ENCODE data around the gene PLS1. TPM values are rescaled to one million over a fixed set of nuclear protein-coding genes. Genes with fewer than 3 reads are reported as not detected.
"Not testable (repeated sequence)": the region's sequence is repeated elsewhere in the genome, so short reads cannot be mapped to it uniquely, and the experiment has no call there.

Gene PLS1
- total RNA-seq, 1 experiment from 2014 or later, result 2.1 TPM

DNA sequence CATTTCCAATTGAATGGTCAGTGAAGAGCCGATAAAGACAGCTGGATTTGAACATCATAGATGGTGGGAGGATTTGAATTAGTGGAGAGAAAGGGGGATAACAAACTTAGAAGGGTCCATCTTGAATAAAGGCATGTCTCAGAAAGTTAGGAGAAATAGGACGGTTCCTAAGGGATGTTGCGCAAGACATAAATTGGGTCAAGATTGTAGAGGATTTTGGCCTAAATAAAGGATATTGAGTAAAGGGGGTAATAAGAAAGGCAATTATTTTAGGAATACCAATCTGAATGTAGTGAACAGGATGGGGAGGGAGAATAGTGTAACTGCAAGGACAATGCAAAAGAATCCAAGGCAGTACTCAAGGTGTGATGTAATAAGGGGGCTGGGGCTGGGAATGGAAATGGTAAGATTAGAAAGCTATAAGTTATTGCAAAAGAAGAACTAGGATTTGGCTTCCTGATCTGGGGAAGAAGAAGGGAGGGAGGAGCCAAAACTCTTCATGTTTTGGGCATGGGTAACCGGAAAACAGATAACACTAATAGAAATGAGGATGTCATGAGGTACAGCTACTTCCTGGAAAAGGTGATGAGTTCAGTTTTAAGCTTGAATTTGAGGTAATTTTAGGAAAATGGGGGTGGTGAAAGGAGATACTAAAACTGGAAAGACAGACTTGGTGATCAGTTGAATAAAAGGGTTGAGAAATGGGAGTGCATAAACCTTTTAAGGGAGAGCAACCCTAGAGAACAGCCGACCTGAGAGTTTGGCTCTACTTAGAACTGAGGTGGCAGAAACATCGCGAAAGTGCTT, 110.3 kb downstream of the PLS1 start:
- DNase-seq, result no peak
- Histone ChIP-seq H3K36me3 (no peaks in the 10 kb centered on the region), H3K4me3 (no peak overlapping the region), H3K27me3 (peaks cover 8% of the 10 kb centered on the region; the same call in 1 of the 2 replicates), H3K9me3 (no peaks in the 10 kb centered on the region)

DNA sequence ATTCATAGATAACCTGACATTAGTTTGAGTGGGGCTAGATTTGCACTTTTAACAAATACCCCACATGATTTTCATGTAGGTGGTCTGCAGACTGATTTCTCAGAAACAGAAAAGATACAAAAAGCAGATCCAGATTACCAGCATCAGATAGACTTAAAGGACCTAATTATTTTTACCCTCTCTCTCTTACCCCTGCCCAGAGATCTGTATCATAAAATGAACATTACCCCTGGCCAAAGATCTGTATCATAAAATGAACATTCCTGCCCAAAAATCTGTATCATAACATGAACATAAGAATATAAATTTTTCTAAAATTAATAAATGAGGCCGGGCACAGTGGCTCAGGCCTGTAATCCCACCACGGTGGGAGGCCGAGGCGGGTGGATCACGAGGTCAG, 113.0 kb downstream of the PLS1 start:
- Histone ChIP-seq H3K36me3 (no peaks in the 10 kb centered on the region), H3K27me3 (peaks cover 16% of the 10 kb centered on the region), H3K9me3 (no peaks in the 10 kb centered on the region), H3K4me3 (no peak overlapping the region)
- no peak for DNase-seq

DNA sequence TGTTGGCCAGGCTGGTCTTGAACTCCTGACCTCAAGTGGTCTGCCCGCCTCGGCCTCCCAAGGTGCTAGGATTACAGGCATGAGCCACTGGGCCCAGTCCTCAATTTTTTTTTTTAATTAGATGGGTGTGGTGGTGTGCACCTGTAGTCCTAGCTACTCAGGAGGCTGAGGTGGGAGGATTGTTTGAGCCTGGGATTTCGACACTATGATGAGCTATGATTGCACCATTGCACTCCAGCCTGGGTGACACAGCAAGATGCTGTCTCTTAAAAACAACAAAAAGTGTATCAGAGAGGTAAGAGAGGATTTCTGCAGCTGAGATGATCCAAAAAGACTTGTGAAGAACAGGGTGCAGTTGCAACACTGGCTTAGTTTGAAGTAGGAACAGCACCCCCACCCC, 118.7 kb downstream of the PLS1 start:
- not testable (repeated sequence) for H3K36me3 ChIP-seq, H3K4me3 ChIP-seq, DNase-seq, H3K9me3 ChIP-seq
- H3K27me3 ChIP-seq, result peaks cover 20% of the 10 kb centered on the region

DNA sequence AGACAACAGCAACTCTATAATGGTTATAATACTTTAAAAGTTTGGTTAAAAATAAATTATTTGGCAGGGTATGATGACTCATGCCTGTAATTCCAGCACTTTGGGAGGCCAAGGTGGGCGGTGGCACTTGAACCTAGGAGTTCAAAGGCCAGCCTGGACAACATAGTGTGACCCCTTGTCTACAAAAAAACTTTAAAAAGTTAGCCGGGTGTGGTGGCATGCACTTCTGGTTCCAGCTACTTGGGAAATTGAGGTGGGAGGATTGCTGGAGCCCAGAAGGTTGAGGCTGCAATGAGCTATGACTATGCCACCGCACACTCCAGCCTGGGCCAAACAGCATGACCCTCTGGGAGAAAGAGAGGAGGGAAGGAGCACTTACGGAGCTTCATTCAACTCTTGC, 119.9 kb downstream of the PLS1 start:
- DNase-seq, result no peak
- no peak overlapping the region for H3K4me3 ChIP-seq
- peaks cover 21% of the 10 kb centered on the region for H3K27me3 ChIP-seq
- H3K36me3 ChIP-seq, result no peaks in the 10 kb centered on the region
- H3K9me3 ChIP-seq, result peaks cover 6% of the 10 kb centered on the region

GRCh38 chr3:142723665-142723967, 127.4 kb downstream of the PLS1 start:
- no peak for DNase-seq
- Histone ChIP-seq H3K36me3 (no peaks in the 10 kb centered on the region), H3K9me3 (peaks cover 8% of the 10 kb centered on the region), H3K27me3 (peaks cover 44% of the 10 kb centered on the region), H3K4me3 (peak overlapping the region; percentile 57)

- Histone ChIP-seq H3K27me3 (peaks cover 40% of the 10 kb centered on the region), H3K36me3 (no peaks in the 10 kb centered on the region), H3K4me3 (peak within 1 kb of the TSS; percentile 57), H3K9me3 (peaks cover 8% of the 10 kb centered on the region)
- peak; percentile 74 for DNase-seq
Measured at GRCh38 chr3:142723968-142724681, 127.9 kb downstream of the PLS1 start, which contains the start of gene TRPC1. TSS of gene TRPC1 (plus strand) at chr3:142724034. CDS start at chr3:142724560, 526 bp downstream.

GRCh38 chr3:142724682-142725356, 128.6 kb downstream of the PLS1 start:
- Histone ChIP-seq H3K4me3 (peak overlapping the region; percentile 57), H3K27me3 (peaks cover 37% of the 10 kb centered on the region), H3K9me3 (peaks cover 5% of the 10 kb centered on the region; the same call in 1 of the 2 replicates), H3K36me3 (no peaks in the 10 kb centered on the region)
- DNase-seq, result peak; percentile 37

GRCh38 chr3:142725357-142725739, 129.2 kb downstream of the PLS1 start:
- Histone ChIP-seq H3K27me3 (peaks cover 37% of the 10 kb centered on the region), H3K9me3 (peaks cover 5% of the 10 kb centered on the region; the same call in 1 of the 2 replicates), H3K36me3 (no peaks in the 10 kb centered on the region), H3K4me3 (peak overlapping the region; percentile 57)
- DNase-seq, result no peak

- no peaks in the 10 kb centered on the region for H3K36me3 ChIP-seq
- H3K4me3 ChIP-seq, result no peak overlapping the region
- peaks cover 2% of the 10 kb centered on the region; the same call in 1 of the 2 replicates for H3K9me3 ChIP-seq
- H3K27me3 ChIP-seq, result peaks cover 34% of the 10 kb centered on the region
- no peak for DNase-seq
Measured at GRCh38 chr3:142726017-142726416, 129.8 kb downstream of the PLS1 start.

DNA sequence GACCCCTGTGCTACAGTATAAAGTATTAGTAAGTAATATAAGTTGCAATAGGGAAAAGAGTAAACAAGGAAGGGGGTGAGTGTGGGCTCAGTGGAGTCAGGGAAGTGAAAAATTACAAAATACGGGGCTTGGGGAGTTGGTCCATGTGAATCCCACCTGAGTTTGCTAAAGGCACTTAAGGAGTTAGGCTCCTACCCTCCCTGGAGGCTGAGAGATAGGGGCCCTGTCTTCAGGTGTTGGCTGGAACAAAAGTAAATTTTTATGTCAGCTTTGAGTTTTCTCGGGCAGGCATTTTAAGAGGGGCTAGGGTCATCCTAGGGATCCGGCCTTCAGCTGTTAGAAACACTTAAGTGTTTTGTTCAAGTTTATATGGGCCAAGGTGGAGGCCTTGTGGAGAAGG, 135.9 kb downstream of the PLS1 start:
- Histone ChIP-seq H3K36me3 (no peaks in the 10 kb centered on the region), H3K27me3 (no peaks in the 10 kb centered on the region), H3K9me3 (no peaks in the 10 kb centered on the region), H3K4me3 (no peak overlapping the region)
- DNase-seq, result no peak

- Histone ChIP-seq H3K4me3 (no peak overlapping the region), H3K27me3 (no peaks in the 10 kb centered on the region), H3K9me3 (no peaks in the 10 kb centered on the region), H3K36me3 (no peaks in the 10 kb centered on the region)
- DNase-seq, result no peak
Measured at GRCh38 chr3:142734834-142735233, 138.6 kb downstream of the PLS1 start.

- Histone ChIP-seq H3K27me3 (no peaks in the 10 kb centered on the region), H3K36me3 (no peaks in the 10 kb centered on the region), H3K9me3 (no peaks in the 10 kb centered on the region), H3K4me3 (no peak overlapping the region)
- DNase-seq, result no peak
Measured at GRCh38 chr3:142735462-142735861, 139.3 kb downstream of the PLS1 start.

DNA sequence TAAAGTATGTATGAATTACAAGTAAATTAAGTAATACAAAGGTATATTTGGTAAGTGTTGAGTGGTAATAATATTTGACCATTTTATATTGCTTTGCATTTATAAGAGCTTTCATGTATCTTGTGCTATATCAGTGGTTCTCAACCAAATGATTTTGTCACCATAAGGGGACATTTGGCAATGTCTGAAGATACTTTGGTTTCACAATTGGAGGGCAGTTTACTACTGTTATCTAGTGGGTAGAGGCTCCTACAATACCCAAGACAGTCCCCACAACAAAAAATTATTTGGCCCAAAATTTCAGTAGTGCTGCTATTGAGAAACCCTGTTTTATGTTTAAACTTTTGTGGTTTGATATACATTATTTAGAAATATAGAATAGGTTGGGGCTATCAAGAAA, 142.2 kb downstream of the PLS1 start:
- Histone ChIP-seq H3K4me3 (no peak overlapping the region), H3K27me3 (no peaks in the 10 kb centered on the region), H3K9me3 (no peaks in the 10 kb centered on the region), H3K36me3 (no peaks in the 10 kb centered on the region)
- no peak for DNase-seq

DNA sequence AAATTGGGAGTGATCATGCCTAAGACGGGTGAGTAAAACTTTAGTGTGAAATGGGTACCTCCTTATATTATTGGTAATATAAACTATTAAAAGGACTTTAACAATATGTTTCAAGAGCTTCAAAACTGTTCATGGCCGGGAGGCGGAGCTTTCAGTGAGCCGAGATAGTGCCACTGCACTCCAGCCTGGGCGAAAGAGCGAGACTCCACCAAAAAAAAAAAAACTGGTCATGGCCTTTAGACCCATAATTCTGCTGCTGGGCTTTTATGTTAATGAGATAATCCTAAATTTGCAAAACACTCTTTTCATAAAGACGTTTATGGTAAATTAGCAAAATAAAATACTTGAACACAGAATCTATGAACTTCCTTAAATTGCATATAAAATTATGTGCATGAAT, 150.5 kb downstream of the PLS1 start:
- Histone ChIP-seq H3K36me3 (peaks cover 2% of the 10 kb centered on the region; the same call in 1 of the 2 replicates), H3K27me3 (no peaks in the 10 kb centered on the region; the same call in 1 of the 2 replicates), H3K9me3 (no peaks in the 10 kb centered on the region), H3K4me3 (no peak overlapping the region)
- DNase-seq, result no peak

GRCh38 chr3:142750531-142750930, 154.3 kb downstream of the PLS1 start:
- H3K9me3 ChIP-seq, DNase-seq, H3K4me3 ChIP-seq, H3K27me3 ChIP-seq, H3K36me3 ChIP-seq: not testable (repeated sequence)

DNA sequence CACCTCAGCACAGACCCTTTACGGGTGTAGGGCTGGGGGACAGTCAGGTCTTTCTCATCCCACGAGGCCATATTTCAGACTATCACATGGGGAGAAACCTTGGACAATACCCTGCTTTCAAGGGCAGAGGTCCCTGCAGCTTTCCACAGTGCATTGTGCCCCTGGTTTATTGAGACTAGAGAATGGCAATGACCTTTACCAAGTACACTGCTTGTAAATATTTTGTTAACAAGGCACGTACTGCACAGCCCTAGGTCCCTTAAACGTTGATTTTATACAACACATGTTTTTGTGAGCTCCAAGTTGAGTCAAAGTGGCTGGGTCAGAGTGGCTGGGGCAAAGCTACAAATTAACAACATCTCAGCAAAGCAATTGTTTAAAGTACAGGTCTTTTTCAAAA, 156.4 kb downstream of the PLS1 start:
- not testable (repeated sequence) for DNase-seq, H3K27me3 ChIP-seq, H3K9me3 ChIP-seq, H3K4me3 ChIP-seq, H3K36me3 ChIP-seq

DNA sequence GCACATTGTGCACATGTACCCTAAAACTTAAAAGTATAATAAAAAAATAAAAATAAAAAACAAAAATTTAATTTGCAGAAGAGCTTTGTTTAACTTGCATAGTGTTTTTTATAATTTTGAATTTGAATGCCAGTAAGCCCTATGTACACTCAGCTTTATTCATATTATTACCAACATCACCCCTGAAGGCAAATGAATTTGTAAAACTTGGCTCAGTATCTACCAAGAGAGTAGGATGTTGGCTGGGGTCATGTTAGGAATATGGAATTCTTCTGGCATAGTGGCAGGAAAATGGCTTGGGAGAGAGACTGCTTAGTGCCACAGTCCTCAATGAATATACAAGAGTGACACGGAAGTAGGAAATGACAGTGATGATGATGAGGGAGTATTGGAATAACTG, 158.3 kb downstream of the PLS1 start:
- no peaks in the 10 kb centered on the region for H3K27me3 ChIP-seq
- no peaks in the 10 kb centered on the region for H3K36me3 ChIP-seq
- H3K9me3 ChIP-seq, result no peaks in the 10 kb centered on the region
- no peak overlapping the region for H3K4me3 ChIP-seq
- no peak for DNase-seq
